SHP77 (cell line): ENCODE data around the gene MYLK.
"Not testable (repeated sequence)": the region's sequence is repeated elsewhere in the genome, so short reads cannot be mapped to it uniquely, and the experiment has no call there.

Source experiments
- DNase-seq, 2 experiments: peaks; one replicate each; lab custom pipeline; 2025; lab: John Stamatoyannopoulos, UW

The MYLK gene

GRCh38 chr3:123884203-123884831 is at the start of gene MYLK:
TSS of gene MYLK (minus strand) at chr3:123884332. CDS start at chr3:123793841, 90,491 bp downstream.
- DNase-seq, result peak; percentile 21 to 66

GRCh38 chr3:123930445-123930844 is 46.3 kb upstream of the MYLK start:
- no peak for DNase-seq

GRCh38 chr3:123929325-123929724 is 45.2 kb upstream of the MYLK start:
- no peak for DNase-seq

GRCh38 chr3:123926396-123926795 is 42.3 kb upstream of the MYLK start:
- no peak for DNase-seq

GRCh38 chr3:123920868-123921267 is 36.7 kb upstream of the MYLK start:
- no peak for DNase-seq

GRCh38 chr3:123920383-123920782 is 36.3 kb upstream of the MYLK start:
- no peak for DNase-seq

GRCh38 chr3:123919353-123919752 is 35.2 kb upstream of the MYLK start:
- no peak for DNase-seq

- DNase-seq, result no peak
Observed at GRCh38 chr3:123914829-123915228, 30.7 kb upstream of the MYLK start.

- DNase-seq, result no peak
Observed at GRCh38 chr3:123909785-123910184, 25.7 kb upstream of the MYLK start.

- DNase-seq, result no peak
Observed at GRCh38 chr3:123907720-123908119, 23.6 kb upstream of the MYLK start.

- DNase-seq, result no peak
Observed at GRCh38 chr3:123899300-123899865, 15.3 kb upstream of the MYLK start.

GRCh38 chr3:123893012-123893411 is 8.9 kb upstream of the MYLK start:
- DNase-seq, result no peak

- DNase-seq, result no peak
Observed at GRCh38 chr3:123892195-123892594, 8.1 kb upstream of the MYLK start.

- not testable (repeated sequence) for DNase-seq
Observed at GRCh38 chr3:123890991-123891390, 6.9 kb upstream of the MYLK start.

GRCh38 chr3:123890162-123890561 is 6.0 kb upstream of the MYLK start:
- not testable (repeated sequence) for DNase-seq

- no peak for DNase-seq
Observed at GRCh38 chr3:123884993-123885392, 861 bp upstream of the MYLK start.

GRCh38 chr3:123883701-123884202 is 380 bp downstream of the MYLK start:
- DNase-seq, result no peak

- peak in 1 of 2 experiments; percentile 6 for DNase-seq
Observed at GRCh38 chr3:123883111-123883510, 1.0 kb downstream of the MYLK start.

- DNase-seq, result no peak
Observed at GRCh38 chr3:123881771-123882170, 2.4 kb downstream of the MYLK start.

- DNase-seq, result peak in 1 of 2 experiments; percentile 15
Observed at GRCh38 chr3:123880998-123881561, 3.1 kb downstream of the MYLK start.

- DNase-seq, result no peak
Observed at GRCh38 chr3:123878807-123879206, 5.3 kb downstream of the MYLK start.

GRCh38 chr3:123877965-123878364 is 6.2 kb downstream of the MYLK start:
- no peak for DNase-seq

GRCh38 chr3:123877466-123877865 is 6.7 kb downstream of the MYLK start:
- DNase-seq, result no peak
